Caco-2 (cell line): ENCODE measurements around the gene LYPD6. TPM values are rescaled to one million over a fixed set of nuclear protein-coding genes. Genes with fewer than 3 reads are reported as not detected.

ENCODE experiments used
- BruUV-seq: library from RNA; stranded (reverse); fragments of 400-500 nt; replicated peaks from 2 replicates; lab custom pipeline; 2021; lab: Mats Ljungman, UMichigan
- CTCF ChIA-PET: fragments of 300-600 bp; sonication (Branson Sonifier 250); formaldehyde crosslinking; loops from one replicate; lab custom pipeline; 2022; ENCODE audit warnings: antibody characterized with exemption; lab: Charles Lee
- POLR2A ChIA-PET: fragments of 300-600 bp; sonication (Branson Sonifier 250); formaldehyde crosslinking; loops from one replicate; lab custom pipeline; 2022; ENCODE audit warnings: antibody characterized with exemption; lab: Charles Lee
- DNase-seq, 2 experiments: peaks; one replicate each; pipeline versions ENCODE4 v3.0.0 to v3.0.0-alpha.2; 2020 to 2022
- H3K27me3 ChIP-seq: replicated peaks from 2 replicates; pipeline ENCODE4 v1.6.0; 2011; ENCODE audit warnings: low read length; ENCODE audit not compliant: control insufficient read depth, insufficient read depth
- H3K36me3 ChIP-seq: 2 replicates; pipeline ENCODE4 v1.5.1; 2011; ENCODE audit warnings: low read length; ENCODE audit not compliant: control insufficient read depth, insufficient read depth
- H3K4me1 ChIP-seq: fragments of 250-450 bp; sonication (Bioruptor Pico); 2 replicates; pipeline ENCODE4 v1.5.1; 2020; ENCODE audit warnings: mild to moderate bottlenecking
- H3K4me3 ChIP-seq: 2 replicates; pipeline ENCODE4 v1.5.1; 2011; ENCODE audit warnings: low read depth, mild to moderate bottlenecking, control low read depth, low read length
- H3K9me3 ChIP-seq: fragments of 250-450 bp; sonication (Bioruptor Pico); 2 replicates; pipeline ENCODE4 v1.5.1; 2020; ENCODE audit warnings: mild to moderate bottlenecking, moderate library complexity
- H3K27ac Mint-ChIP-seq: one replicate; pipeline ENCODE4 v1.8.0; 2022; ENCODE audit warnings: mixed read lengths; ENCODE audit not compliant: unreplicated experiment
- H3K27me3 Mint-ChIP-seq: one replicate; pipeline ENCODE4 v1.8.0; 2022; ENCODE audit warnings: mixed read lengths; ENCODE audit not compliant: insufficient read depth, unreplicated experiment
- H3K36me3 Mint-ChIP-seq: one replicate; pipeline ENCODE4 v1.8.0; 2022; ENCODE audit warnings: mild to moderate bottlenecking, mixed read lengths; ENCODE audit not compliant: insufficient read depth, unreplicated experiment
- H3K4me1 Mint-ChIP-seq: one replicate; pipeline ENCODE4 v1.8.0; 2022; ENCODE audit warnings: low read depth, mixed read lengths; ENCODE audit not compliant: unreplicated experiment
- H3K4me3 Mint-ChIP-seq: one replicate; pipeline ENCODE4 v1.8.0; 2022; ENCODE audit warnings: mild to moderate bottlenecking, moderate library complexity, mixed read lengths; ENCODE audit not compliant: unreplicated experiment
- H3K9me3 Mint-ChIP-seq: one replicate; pipeline ENCODE4 v1.8.0; 2022; ENCODE audit warnings: mixed read lengths; ENCODE audit not compliant: unreplicated experiment
- CTCF ChIP-seq, 2 experiments: fragments of 200-600 bp in 1 of 2; IDR thresholded peaks; 1 replicate in 1 of 2; 2 replicates in 1 of 2; pipeline versions ENCODE4 v1.5.1 to v1.8.0; 2011 to 2022; ENCODE audit warnings: antibody characterized with exemption in 1 of 2, control low read depth in 1 of 2, inconsistent platforms in 1 of 2, low read depth in 1 of 2, low read length in 1 of 2, mild to moderate bottlenecking in 1 of 2, moderate library complexity in 1 of 2; ENCODE audit not compliant: insufficient read depth in 1 of 2, severe bottlenecking in 1 of 2, unreplicated experiment in 1 of 2
- intact Hi-C: fragments of 100-400 bp; cut with micrococcal nuclease; formaldehyde crosslinking; loops from one replicate; pipeline ENCODE4 v1.10.0; 2022; ENCODE audit not compliant: unreplicated experiment
- total RNA-seq: library from RNA; stranded (reverse); gene quantifications from 2 replicates; pipeline ENCODE4 v1.2.3, GENCODE V29; 2022

The LYPD6 gene
- total RNA-seq, 1 experiment from 2014 or later, result 9.0 TPM

GRCh38 chr2:149441255-149441654, 110.9 kb downstream of the LYPD6 start:
- Mint-ChIP-seq H3K36me3 (peaks cover 6% of the 10 kb centered on the region), H3K9me3 (peaks cover 10% of the 10 kb centered on the region), H3K4me1 (peaks cover 22% of the 10 kb centered on the region), H3K4me3 (no peak overlapping the region), H3K27me3 (no peaks in the 10 kb centered on the region), H3K27ac (no peak overlapping the region)
- Histone ChIP-seq H3K4me3 (no peak overlapping the region), H3K9me3 (no peaks in the 10 kb centered on the region), H3K36me3 (no peaks in the 10 kb centered on the region), H3K4me1 (peaks cover 22% of the 10 kb centered on the region), H3K27me3 (no peaks in the 10 kb centered on the region)
- CTCF ChIA-PET, result no interaction called here
- POLR2A ChIA-PET, result no interaction called here
- intact Hi-C loops, result no loop called here
- no TSS peak for BruUV-seq
- DNase-seq, result no peak
- no peak for TF ChIP-seq CTCF (IDR thresholded peaks at IDR 0.05; ENCODE audit: insufficient read depth in 1 of 2, low read depth in 1 of 2, low read length in 1 of 2, severe bottlenecking in 1 of 2, unreplicated experiment in 1 of 2)

GRCh38 chr2:149442346-149442745, 112.0 kb downstream of the LYPD6 start:
- Histone ChIP-seq H3K4me1 (peaks cover 22% of the 10 kb centered on the region), H3K4me3 (no peak overlapping the region), H3K27me3 (no peaks in the 10 kb centered on the region), H3K9me3 (no peaks in the 10 kb centered on the region), H3K36me3 (no peaks in the 10 kb centered on the region)
- Mint-ChIP-seq H3K27me3 (no peaks in the 10 kb centered on the region), H3K9me3 (peaks cover 10% of the 10 kb centered on the region), H3K4me1 (peaks cover 20% of the 10 kb centered on the region), H3K36me3 (peaks cover 6% of the 10 kb centered on the region), H3K27ac (no peak overlapping the region), H3K4me3 (no peak overlapping the region)
- ChIA-PET CTCF (no interaction called here), POLR2A (interaction anchor here (0.6 kb wide), 1 partner anchor 463 kb away, joined by 3 read pairs; no protein-coding TSS in a partner anchor)
- no peak for DNase-seq
- TF ChIP-seq CTCF (IDR thresholded peaks at IDR 0.05; ENCODE audit: insufficient read depth in 1 of 2, low read depth in 1 of 2, low read length in 1 of 2, severe bottlenecking in 1 of 2, unreplicated experiment in 1 of 2), result no peak
- BruUV-seq, result no TSS peak
- intact Hi-C loops, result no loop called here

- BruUV-seq, result no TSS peak
- intact Hi-C loops, result no loop called here
- Histone ChIP-seq H3K4me3 (no peak overlapping the region), H3K9me3 (no peaks in the 10 kb centered on the region), H3K36me3 (no peaks in the 10 kb centered on the region), H3K27me3 (no peaks in the 10 kb centered on the region), H3K4me1 (peaks cover 19% of the 10 kb centered on the region)
- Mint-ChIP-seq H3K27ac (no peak overlapping the region), H3K36me3 (peaks cover 6% of the 10 kb centered on the region), H3K27me3 (no peaks in the 10 kb centered on the region), H3K4me1 (peaks cover 12% of the 10 kb centered on the region), H3K4me3 (no peak overlapping the region), H3K9me3 (peaks cover 10% of the 10 kb centered on the region)
- TF ChIP-seq CTCF (IDR thresholded peaks at IDR 0.05; ENCODE audit: insufficient read depth in 1 of 2, low read depth in 1 of 2, low read length in 1 of 2, severe bottlenecking in 1 of 2, unreplicated experiment in 1 of 2), result no peak
- ChIA-PET POLR2A (no interaction called here), CTCF (no interaction called here)
- DNase-seq, result no peak
These were observed 112.8 kb downstream of the LYPD6 start for GRCh38 chr2:149443150-149443549.
